OCI-LY7 (cell line): ENCODE data around the gene C1orf94.

Experiments used
- EZH2phosphoT487 ChIP-seq: fragments of 200-600 bp; sonication (generic); IDR thresholded peaks from 2 replicates; pipeline ENCODE4 v1.6.1; 2018; ENCODE audit warnings: low read depth, borderline replicate concordance, mild to moderate bottlenecking, mixed run types, antibody characterized with exemption, low read length, moderate library complexity, mixed read lengths
- TF ChIP-seq, protein P1 (sequence below): fragments of 200-600 bp; sonication (generic); conservative IDR thresholded peaks from 2 replicates; pipeline ENCODE4 v1.5.1; 2014; ENCODE audit warnings: mild to moderate bottlenecking, antibody characterized with exemption, low read length, moderate library complexity, mixed read lengths

DNA sequence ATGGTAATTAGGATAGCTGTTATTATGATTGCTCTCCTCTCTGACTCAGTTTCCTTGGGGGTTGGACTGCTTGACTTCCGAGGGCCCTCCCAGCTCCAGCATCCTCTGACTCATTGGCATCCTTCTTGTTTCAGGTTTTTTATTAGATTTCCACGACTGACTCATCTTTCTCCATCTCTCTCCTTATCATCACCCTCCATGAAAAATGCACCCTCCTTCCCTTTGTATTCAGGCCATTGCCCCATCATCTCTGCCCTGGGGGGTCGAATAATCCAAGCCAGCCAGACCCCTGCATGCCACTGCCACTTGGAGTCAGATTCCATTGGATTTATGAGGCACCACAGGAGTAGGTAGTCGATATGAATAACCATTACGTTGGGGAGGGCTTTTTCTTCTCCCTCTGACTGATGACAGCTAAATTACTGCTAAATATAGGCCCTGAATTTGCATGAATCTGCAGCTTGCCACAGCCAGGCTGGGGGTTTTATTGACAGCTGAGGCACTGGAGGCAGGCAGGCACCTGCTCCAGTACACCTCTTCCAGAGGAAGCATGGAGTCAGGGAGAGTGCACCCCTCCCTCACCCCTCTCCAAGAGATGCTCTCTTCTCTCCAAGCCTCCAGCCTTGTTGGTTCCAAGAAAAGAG, 91.7 kb downstream of the C1orf94 start:
- TF ChIP-seq, protein P1, sequence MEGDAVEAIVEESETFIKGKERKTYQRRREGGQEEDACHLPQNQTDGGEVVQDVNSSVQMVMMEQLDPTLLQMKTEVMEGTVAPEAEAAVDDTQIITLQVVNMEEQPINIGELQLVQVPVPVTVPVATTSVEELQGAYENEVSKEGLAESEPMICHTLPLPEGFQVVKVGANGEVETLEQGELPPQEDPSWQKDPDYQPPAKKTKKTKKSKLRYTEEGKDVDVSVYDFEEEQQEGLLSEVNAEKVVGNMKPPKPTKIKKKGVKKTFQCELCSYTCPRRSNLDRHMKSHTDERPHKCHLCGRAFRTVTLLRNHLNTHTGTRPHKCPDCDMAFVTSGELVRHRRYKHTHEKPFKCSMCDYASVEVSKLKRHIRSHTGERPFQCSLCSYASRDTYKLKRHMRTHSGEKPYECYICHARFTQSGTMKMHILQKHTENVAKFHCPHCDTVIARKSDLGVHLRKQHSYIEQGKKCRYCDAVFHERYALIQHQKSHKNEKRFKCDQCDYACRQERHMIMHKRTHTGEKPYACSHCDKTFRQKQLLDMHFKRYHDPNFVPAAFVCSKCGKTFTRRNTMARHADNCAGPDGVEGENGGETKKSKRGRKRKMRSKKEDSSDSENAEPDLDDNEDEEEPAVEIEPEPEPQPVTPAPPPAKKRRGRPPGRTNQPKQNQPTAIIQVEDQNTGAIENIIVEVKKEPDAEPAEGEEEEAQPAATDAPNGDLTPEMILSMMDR: no peak
- TF ChIP-seq EZH2phosphoT487: no peak
